NCI-H2227 treated with DMSO at 0.1 percent for 48 hours (cell line): ENCODE data around the gene ESR2.
"Not testable (repeated sequence)": the region's sequence is repeated elsewhere in the genome, so short reads cannot be mapped to it uniquely, and the experiment has no call there.

Source experiments
- DNase-seq: peaks from one replicate; lab custom pipeline; 2025; lab: John Stamatoyannopoulos, UW

Gene ESR2

GRCh38 chr14:64220466-64220865, 73.7 kb downstream of the ESR2 start:
- DNase-seq: no peak

GRCh38 chr14:64220056-64220455, 74.1 kb downstream of the ESR2 start:
- no peak for DNase-seq

GRCh38 chr14:64218344-64219240, 75.6 kb downstream of the ESR2 start:
- DNase-seq: no peak

GRCh38 chr14:64217834-64218233, 76.3 kb downstream of the ESR2 start:
- no peak for DNase-seq

DNA sequence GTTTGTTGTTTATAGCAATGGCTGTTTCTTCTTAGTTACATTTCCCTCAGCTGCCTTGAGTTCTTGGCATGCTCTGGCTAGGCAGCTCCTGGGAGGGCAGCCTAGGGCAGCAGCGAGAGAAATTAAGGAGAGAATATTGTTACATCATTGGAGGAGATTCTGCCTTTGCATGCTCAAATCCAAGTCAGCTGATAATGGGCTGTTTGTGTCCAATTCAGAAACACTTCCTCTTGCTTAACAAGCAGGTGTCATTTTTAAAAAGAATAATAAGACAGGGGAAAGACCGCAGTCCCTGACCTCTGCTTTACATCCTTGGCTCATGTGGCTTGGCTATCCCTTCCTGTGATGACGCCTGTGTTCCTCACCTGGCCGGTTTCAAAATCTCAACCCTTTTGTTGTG, 76.9 kb downstream of the ESR2 start:
- DNase-seq: no peak

- no peak for DNase-seq
These were observed 78.2 kb downstream of the ESR2 start for GRCh38 chr14:64215978-64216377.

DNA sequence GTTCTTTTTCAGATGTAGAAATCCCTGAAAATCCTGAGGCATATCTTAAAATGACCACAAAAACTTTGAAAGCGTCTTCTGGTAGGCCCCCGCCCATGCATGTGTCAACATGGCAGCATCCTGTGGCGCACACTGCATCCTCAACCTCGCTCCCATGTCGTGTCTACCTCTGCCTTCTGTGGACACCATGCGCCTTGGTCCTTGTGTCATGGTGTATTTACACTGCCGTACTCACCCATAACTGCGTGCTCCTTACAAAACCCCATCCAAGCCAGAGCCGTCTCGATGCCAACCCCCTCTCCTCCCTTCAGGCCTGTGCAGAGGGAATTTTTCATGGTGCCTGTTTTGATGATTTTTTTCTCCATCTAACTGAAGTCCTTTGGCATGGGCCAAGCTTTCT, 78.9 kb downstream of the ESR2 start:
- DNase-seq: no peak

- no peak for DNase-seq
These were observed 80.2 kb downstream of the ESR2 start for GRCh38 chr14:64213853-64214570.

DNA sequence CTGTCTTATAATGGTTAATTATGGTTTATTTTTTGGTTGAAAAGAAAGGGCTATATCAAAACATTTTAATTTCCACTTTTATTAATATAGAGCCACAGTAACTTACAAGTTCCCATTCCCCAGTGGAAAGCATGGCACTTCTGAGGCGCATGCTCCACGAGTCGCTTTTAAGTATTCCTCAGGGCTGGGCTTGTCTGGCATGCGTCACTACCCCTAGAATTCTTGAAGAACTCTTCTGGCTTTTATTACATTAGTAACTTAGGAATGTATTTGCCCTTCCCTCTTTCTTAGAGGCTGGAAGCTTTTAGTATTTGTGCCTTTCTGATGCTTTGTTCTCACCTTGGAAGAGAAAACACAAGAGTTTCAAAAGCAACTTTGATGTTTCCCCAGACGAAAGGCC, 81.1 kb downstream of the ESR2 start:
- DNase-seq: no peak

DNA sequence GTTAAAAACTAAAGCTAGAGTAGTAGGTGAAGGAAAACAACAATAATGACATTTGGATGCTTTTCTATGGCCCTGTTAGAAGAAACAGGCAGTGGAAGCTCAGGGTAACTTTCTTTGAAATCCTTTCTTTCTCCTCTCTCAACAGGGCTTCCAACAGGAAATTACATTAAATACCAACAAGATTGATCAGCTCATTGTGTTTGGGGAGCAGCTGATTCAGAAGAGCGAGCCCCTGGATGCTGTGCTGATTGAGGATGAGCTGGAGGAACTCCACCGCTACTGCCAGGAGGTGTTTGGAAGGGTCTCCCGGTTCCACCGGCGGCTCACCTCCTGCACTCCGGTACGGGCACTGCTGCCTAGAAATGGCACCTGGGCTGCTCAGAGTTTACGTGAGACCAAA, 81.5 kb downstream of the ESR2 start:
- no peak for DNase-seq

DNA sequence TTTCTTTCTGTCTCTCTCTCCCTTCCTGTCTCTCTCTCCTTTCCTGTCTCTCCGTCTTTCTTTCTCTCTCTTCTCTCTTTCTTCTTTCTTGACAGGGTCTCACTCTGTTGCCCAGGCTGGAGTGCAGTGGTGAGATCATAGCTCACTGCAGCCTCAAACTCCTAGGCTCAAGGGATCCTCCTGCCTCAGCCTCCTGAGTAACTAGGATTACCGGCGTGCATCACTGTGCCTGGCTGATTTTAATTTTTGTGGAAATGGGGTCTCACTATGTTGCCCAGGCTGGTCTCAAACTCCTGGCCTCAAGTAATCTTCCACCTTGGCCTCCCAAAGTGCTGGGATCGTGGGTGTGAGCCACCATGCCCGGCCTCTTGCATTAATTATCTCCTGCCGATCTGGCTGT, 83.3 kb downstream of the ESR2 start:
- not testable (repeated sequence) for DNase-seq

- no peak for DNase-seq
These were observed 84.0 kb downstream of the ESR2 start for GRCh38 chr14:64210216-64210615.

GRCh38 chr14:64209444-64210131, 84.6 kb downstream of the ESR2 start:
- DNase-seq: no peak

GRCh38 chr14:64208981-64209380, 85.2 kb downstream of the ESR2 start:
- DNase-seq: no peak

DNA sequence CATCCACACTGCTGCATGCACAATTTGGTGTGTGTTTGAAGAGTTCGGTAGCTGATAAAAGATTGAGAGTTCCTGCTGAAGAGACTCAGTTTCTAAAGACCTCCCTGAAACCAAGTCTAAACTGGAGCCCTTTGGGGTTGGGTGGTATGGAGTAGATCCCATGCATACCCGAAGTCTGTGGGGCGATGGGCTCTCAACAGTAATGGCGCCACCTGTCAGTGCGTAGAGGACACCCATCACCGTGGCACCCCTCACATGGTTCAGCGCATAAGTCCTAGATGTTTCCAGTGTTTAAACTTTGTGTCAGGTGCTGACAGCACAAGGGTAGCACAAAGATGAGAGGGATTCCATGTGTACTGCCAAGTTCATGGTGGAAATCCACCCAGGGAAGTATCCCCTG, 85.9 kb downstream of the ESR2 start:
- DNase-seq: no peak

GRCh38 chr14:64203366-64204006, 90.7 kb downstream of the ESR2 start:
- DNase-seq: no peak

DNA sequence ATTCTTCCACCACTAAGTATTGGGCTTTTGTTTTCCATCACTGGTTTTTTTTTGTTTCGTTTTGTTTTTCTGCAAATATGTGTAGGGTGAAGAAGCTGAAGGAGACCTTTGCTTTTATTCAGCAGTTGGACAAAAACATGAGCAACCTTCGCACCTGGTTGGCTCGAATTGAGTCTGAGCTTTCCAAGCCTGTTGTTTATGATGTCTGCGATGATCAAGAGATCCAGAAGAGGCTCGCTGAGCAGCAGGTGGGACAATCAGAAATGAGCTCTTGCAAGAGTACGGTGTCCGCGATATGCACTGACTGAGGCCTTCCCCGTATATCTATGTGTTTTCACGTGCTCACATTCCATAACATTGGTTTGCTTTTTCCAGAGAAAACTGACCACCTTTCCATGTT, 91.5 kb downstream of the ESR2 start:
- DNase-seq: no peak

- DNase-seq: no peak
These were observed 92.1 kb downstream of the ESR2 start for GRCh38 chr14:64201921-64202545.

- DNase-seq: no peak
These were observed 92.9 kb downstream of the ESR2 start for GRCh38 chr14:64201296-64201695.

DNA sequence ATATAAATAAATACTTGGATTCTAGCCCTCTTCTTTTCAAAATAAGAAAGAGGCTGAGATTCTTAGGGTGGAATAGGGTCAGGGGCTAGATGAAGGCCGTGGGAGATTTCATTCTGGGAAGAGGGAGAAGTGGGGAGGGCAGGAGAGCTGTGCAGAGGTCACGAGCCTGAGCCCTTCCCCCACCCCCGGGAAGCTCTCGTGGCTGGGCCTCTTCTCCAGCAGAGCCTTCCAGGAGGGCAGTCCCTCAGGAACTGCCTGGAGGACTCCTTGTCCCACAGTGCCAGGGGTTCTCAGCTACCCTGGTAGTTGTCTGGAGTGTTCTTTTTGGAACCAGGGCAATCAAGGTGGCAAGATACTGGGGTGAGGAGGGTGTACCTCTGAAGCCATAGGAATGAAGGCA, 94.0 kb downstream of the ESR2 start:
- DNase-seq: no peak

GRCh38 chr14:64198486-64198885, 95.7 kb downstream of the ESR2 start:
- no peak for DNase-seq

DNA sequence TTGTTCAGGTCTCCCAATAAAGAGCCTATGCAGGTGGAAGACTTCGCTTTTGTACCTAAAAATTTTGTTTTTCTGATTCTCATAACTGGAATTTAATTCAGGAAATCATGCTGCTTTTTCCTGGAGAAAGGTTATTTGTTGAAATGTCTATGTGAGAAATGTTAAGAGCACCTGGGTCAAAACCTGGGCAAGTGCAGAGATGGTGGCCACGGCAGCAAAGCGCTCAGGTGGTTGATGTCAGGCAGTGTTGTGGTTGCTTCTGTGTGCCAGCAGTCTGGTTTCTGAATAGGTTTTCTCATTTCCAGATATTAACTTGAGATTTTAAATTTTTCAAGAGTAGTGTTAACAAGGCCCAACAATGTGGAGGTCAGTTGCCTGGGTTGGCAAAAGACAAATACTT, 96.2 kb downstream of the ESR2 start:
- no peak for DNase-seq
